Measurements from ENCODE around the gene KLF14.

Gene KLF14

DNA sequence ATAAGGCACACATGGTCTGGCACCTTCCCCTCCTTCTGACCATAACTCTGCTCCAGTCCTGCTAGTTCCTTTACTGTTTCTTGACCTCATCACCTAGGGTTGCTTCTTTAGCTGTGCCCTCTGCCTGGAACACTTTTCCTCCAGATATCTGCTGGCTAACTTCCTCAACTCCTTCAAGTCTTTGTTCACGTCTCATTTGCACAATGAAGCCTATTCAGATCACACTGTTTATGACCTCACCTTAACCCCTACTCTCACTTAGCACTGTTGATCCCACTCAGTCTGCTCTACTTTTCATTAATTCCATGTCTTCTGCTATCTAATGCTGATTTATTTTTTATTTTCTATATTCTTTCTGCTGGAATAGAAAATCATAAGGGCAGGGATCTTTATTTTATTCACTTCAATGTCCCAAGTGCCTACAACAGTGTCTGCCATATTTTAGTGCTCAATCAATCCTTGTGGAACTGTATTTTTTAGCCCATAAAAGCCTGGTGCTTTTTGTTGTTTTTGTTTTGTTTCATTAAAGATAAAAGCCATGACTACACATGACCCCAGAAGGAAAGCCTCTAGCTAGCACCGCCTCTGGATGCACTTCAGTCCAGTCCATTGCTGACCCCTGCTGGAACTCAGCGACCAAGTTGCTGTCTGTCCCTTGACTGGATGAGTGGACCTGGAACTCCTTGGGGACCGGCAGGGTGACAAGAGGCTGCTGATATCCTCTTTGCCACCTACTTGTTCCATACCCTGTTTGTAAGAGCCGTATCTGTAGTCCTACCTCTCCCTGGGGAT, 12.3 kb downstream of the KLF14 start:
- TF ChIP-seq, protein P1, sequence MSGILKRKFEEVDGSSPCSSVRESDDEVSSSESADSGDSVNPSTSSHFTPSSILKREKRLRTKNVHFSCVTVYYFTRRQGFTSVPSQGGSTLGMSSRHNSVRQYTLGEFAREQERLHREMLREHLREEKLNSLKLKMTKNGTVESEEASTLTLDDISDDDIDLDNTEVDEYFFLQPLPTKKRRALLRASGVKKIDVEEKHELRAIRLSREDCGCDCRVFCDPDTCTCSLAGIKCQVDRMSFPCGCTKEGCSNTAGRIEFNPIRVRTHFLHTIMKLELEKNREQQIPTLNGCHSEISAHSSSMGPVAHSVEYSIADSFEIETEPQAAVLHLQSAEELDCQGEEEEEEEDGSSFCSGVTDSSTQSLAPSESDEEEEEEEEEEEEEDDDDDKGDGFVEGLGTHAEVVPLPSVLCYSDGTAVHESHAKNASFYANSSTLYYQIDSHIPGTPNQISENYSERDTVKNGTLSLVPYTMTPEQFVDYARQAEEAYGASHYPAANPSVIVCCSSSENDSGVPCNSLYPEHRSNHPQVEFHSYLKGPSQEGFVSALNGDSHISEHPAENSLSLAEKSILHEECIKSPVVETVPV (CRISPR knock-in tag; IDR thresholded peaks at IDR 0.05) = no peak
- TF ChIP-seq, protein P2, sequence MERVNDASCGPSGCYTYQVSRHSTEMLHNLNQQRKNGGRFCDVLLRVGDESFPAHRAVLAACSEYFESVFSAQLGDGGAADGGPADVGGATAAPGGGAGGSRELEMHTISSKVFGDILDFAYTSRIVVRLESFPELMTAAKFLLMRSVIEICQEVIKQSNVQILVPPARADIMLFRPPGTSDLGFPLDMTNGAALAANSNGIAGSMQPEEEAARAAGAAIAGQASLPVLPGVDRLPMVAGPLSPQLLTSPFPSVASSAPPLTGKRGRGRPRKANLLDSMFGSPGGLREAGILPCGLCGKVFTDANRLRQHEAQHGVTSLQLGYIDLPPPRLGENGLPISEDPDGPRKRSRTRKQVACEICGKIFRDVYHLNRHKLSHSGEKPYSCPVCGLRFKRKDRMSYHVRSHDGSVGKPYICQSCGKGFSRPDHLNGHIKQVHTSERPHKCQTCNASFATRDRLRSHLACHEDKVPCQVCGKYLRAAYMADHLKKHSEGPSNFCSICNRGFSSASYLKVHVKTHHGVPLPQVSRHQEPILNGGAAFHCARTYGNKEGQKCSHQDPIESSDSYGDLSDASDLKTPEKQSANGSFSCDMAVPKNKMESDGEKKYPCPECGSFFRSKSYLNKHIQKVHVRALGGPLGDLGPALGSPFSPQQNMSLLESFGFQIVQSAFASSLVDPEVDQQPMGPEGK (CRISPR knock-in tag; IDR thresholded peaks at IDR 0.05; ENCODE audit: borderline replicate concordance) = no peak
- TF ChIP-seq, protein P3, sequence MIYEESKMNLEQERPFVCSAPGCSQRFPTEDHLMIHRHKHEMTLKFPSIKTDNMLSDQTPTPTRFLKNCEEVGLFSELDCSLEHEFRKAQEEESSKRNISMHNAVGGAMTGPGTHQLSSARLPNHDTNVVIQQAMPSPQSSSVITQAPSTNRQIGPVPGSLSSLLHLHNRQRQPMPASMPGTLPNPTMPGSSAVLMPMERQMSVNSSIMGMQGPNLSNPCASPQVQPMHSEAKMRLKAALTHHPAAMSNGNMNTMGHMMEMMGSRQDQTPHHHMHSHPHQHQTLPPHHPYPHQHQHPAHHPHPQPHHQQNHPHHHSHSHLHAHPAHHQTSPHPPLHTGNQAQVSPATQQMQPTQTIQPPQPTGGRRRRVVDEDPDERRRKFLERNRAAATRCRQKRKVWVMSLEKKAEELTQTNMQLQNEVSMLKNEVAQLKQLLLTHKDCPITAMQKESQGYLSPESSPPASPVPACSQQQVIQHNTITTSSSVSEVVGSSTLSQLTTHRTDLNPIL (CRISPR knock-in tag; IDR thresholded peaks at IDR 0.05; ENCODE audit: low read depth) = no peak
- no peak for TF ChIP-seq ZFP30 (CRISPR knock-in tag; IDR thresholded peaks at IDR 0.05)
- ATAC-seq = peak; percentile 100

DNA sequence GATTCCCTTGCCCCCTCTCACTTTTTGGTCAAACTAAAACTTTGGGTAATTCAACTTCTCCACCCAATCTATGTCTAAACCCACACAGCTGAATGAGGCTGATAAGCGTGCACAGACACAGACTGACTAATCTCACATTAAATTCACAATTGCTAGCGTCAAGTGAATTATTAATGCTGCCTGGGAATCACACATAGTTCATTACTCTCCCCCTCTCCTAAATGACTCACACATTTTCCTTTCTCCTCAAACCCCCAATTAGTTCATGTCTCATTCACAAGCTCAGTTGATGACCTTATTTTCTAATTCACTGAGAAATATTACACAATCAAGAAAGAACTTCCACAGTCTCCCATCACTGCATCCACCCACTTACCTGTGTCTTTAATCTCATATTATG, 14.5 kb downstream of the KLF14 start:
- no peak for TF ChIP-seq ZFP3 (CRISPR knock-in tag; IDR thresholded peaks at IDR 0.05)
- TF ChIP-seq, protein P4, sequence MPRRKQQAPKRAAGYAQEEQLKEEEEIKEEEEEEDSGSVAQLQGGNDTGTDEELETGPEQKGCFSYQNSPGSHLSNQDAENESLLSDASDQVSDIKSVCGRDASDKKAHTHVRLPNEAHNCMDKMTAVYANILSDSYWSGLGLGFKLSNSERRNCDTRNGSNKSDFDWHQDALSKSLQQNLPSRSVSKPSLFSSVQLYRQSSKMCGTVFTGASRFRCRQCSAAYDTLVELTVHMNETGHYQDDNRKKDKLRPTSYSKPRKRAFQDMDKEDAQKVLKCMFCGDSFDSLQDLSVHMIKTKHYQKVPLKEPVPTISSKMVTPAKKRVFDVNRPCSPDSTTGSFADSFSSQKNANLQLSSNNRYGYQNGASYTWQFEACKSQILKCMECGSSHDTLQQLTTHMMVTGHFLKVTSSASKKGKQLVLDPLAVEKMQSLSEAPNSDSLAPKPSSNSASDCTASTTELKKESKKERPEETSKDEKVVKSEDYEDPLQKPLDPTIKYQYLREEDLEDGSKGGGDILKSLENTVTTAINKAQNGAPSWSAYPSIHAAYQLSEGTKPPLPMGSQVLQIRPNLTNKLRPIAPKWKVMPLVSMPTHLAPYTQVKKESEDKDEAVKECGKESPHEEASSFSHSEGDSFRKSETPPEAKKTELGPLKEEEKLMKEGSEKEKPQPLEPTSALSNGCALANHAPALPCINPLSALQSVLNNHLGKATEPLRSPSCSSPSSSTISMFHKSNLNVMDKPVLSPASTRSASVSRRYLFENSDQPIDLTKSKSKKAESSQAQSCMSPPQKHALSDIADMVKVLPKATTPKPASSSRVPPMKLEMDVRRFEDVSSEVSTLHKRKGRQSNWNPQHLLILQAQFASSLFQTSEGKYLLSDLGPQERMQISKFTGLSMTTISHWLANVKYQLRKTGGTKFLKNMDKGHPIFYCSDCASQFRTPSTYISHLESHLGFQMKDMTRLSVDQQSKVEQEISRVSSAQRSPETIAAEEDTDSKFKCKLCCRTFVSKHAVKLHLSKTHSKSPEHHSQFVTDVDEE (CRISPR knock-in tag; IDR thresholded peaks at IDR 0.05) = no peak
- no peak for ATAC-seq

DNA sequence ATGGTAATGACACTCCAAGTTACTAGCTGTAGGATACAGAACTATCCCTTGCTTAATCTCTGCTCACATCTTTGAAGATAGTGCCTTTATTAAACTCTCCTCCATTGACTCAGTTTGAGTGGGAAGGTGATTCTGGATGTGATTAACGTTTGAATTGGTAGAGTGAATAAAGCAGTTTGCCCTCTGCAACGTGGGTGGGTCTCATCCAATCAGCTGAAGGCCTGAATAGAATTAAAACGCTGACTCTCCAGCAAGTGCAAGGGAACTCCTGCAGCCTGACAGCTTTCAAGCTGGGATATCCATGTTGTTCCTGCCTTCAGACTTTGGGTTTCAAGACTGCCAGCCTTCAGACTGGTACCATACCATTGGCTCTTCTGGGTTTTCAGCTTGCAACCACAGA, 21.6 kb downstream of the KLF14 start:
- TF ChIP-seq RARB (CRISPR knock-in tag; IDR thresholded peaks at IDR 0.05) (no peak), ZNF8 (CRISPR knock-in tag; IDR thresholded peaks at IDR 0.05) (no peak), PPARA (CRISPR knock-in tag; IDR thresholded peaks at IDR 0.05; ENCODE audit: borderline replicate concordance) (no peak), ZFP30 (CRISPR knock-in tag; IDR thresholded peaks at IDR 0.05) (no peak), BACH2 (CRISPR knock-in tag; IDR thresholded peaks at IDR 0.05; ENCODE audit: borderline replicate concordance) (no peak), TCF4 (CRISPR knock-in tag; IDR thresholded peaks at IDR 0.05; ENCODE audit: borderline replicate concordance) (no peak), ISL1 (CRISPR knock-in tag; IDR thresholded peaks at IDR 0.05) (no peak), ZNF565 (CRISPR knock-in tag; conservative IDR thresholded peaks at IDR 0.05; ENCODE audit: low read depth) (no peak)
- TF ChIP-seq, protein P5, sequence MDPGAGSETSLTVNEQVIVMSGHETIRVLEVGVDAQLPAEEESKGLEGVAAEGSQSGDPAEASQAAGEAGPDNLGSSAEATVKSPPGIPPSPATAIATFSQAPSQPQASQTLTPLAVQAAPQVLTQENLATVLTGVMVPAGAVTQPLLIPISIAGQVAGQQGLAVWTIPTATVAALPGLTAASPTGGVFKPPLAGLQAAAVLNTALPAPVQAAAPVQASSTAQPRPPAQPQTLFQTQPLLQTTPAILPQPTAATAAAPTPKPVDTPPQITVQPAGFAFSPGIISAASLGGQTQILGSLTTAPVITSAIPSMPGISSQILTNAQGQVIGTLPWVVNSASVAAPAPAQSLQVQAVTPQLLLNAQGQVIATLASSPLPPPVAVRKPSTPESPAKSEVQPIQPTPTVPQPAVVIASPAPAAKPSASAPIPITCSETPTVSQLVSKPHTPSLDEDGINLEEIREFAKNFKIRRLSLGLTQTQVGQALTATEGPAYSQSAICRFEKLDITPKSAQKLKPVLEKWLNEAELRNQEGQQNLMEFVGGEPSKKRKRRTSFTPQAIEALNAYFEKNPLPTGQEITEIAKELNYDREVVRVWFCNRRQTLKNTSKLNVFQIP (CRISPR knock-in tag; IDR thresholded peaks at IDR 0.05; ENCODE audit: borderline replicate concordance, low read depth) = no peak
- TF ChIP-seq, protein P1 (CRISPR knock-in tag; IDR thresholded peaks at IDR 0.05) = no peak

DNA sequence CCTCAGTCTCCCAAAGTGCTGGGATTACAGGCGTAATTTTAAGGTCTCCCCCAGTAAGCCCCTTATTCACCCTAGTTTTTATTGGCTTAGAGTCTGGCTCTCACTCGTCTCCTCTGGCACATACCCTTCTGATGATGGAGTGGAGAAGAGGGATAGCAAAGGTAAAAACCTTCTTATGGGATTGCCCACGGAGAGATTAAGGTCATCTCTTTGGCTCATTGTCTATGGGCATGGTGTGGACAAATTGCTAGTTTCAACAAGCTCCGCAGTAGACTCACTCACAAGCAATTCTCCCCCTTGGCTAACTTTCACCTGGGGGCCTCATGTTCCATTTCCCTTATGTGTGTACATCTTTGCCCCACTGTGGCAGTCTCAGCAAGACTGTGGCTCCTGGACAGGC, 25.2 kb downstream of the KLF14 start:
- no peak for ATAC-seq
- TF ChIP-seq, protein P2 (CRISPR knock-in tag; IDR thresholded peaks at IDR 0.05; ENCODE audit: borderline replicate concordance) = no peak
- no peak for TF ChIP-seq ZFP30 (CRISPR knock-in tag; IDR thresholded peaks at IDR 0.05)
- TF ChIP-seq ZFP3 (CRISPR knock-in tag; IDR thresholded peaks at IDR 0.05) = no peak

More for the DNA sequence above, 21.6 kb downstream of the KLF14 start:
- no peak for ATAC-seq
